HepG2 (cell line): Measurements from ENCODE around the gene SCGB1D1. TPM values are rescaled to one million over a fixed set of nuclear protein-coding genes. Genes with fewer than 3 reads are reported as not detected.

ENCODE experiments used
- ATAC-seq: fragments of 200-7000 bp; cut with Tn5 transposase; 3 replicates; pipeline ENCODE4 v1.9.1; 2020; ENCODE audit warnings: mild to moderate bottlenecking, moderate library complexity
- BruUV-seq: library from RNA; stranded (reverse); fragments of 400-500 nt; replicated peaks from 2 replicates; lab custom pipeline; 2021; lab: Mats Ljungman, UMichigan
- CTCF ChIA-PET: fragments of 300-600 bp; formaldehyde crosslinking; extraction: SDS; loops from one replicate; lab custom pipeline; 2021; ENCODE audit warnings: low total read pairs, inconsistent platforms, low intra/inter-chr PET ratio; lab: Yijun Ruan, JAX
- POLR2A ChIA-PET: fragments of 350-600 bp; sonication (Branson Sonifier 250); formaldehyde crosslinking; loops from one replicate; lab custom pipeline; 2020; ENCODE audit warnings: antibody characterized with exemption, inconsistent platforms; lab: Yijun Ruan, JAX
- DNase-seq: peaks from one replicate; pipeline ENCODE4 v3.0.0-alpha.2; 2015; ENCODE audit warnings: low spot score
- FAIRE-seq: peaks from 3 replicates; lab custom pipeline; 2011; peaks lifted over from hg19 to GRCh38; lab: Jason Lieb, UNC
- H2AFZ ChIP-seq: one replicate; pipeline ENCODE4 v1.6.1; 2011; ENCODE audit warnings: low read length, inconsistent platforms
- H3K27ac ChIP-seq: fragments of 300-600 bp; 3 replicates; pipeline ENCODE4 v1.8.0; 2011; ENCODE audit warnings: mixed run types, mild to moderate bottlenecking, mixed read lengths, low read length, inconsistent platforms; ENCODE audit not compliant: insufficient read depth; ENCODE audit errors: extremely low read length
- H3K27me3 ChIP-seq, 2 experiments: fragments of 200-600 bp in 1 of 2; 2 replicates in 1 of 2; 3 replicates in 1 of 2; pipeline versions ENCODE4 v1.6.0 to v1.8.0; 2011; ENCODE audit warnings: low read length in 2 of 2, mild to moderate bottlenecking in 2 of 2, moderate library complexity in 2 of 2, inconsistent platforms in 1 of 2; ENCODE audit not compliant: insufficient read depth in 2 of 2, control insufficient read depth in 1 of 2
- H3K36me3 ChIP-seq, 2 experiments: fragments of 200-600 bp in 1 of 2; replicated peaks in 1 of 2; 2 replicates in 1 of 2; 3 replicates in 1 of 2; pipeline versions ENCODE4 v1.5.1 to v1.8.0; 2011; ENCODE audit warnings: low read length in 2 of 2, inconsistent platforms in 1 of 2; ENCODE audit not compliant: insufficient read depth in 2 of 2, control insufficient read depth in 1 of 2
- H3K4me1 ChIP-seq: 2 replicates; pipeline ENCODE4 v1.5.1; 2012; ENCODE audit warnings: low read length, inconsistent platforms; ENCODE audit not compliant: insufficient read depth
- H3K4me2 ChIP-seq: 2 replicates; pipeline ENCODE4 v1.6.0; 2011; ENCODE audit warnings: low read depth, low read length, inconsistent platforms
- H3K4me3 ChIP-seq, 3 experiments: fragments of 200-600 bp in 1 of 3; sonication (generic), shearing (Covaris generic) in 1 of 3; replicated peaks in 1 of 3; 2 replicates each; pipeline ENCODE4 v1.5.1; 2011 to 2016; ENCODE audit warnings: low read length in 3 of 3, inconsistent platforms in 2 of 3, low read depth in 2 of 3, mild to moderate bottlenecking in 2 of 3, control low read depth in 1 of 3, mixed read lengths in 1 of 3; ENCODE audit not compliant: insufficient read depth in 1 of 3
- H3K79me2 ChIP-seq: one replicate; pipeline ENCODE4 v1.6.1; 2011; ENCODE audit warnings: low read length, inconsistent platforms; ENCODE audit not compliant: insufficient read depth
- H3K9ac ChIP-seq: 2 replicates; pipeline ENCODE4 v1.6.0; 2011; ENCODE audit warnings: mild to moderate bottlenecking, low read depth, low read length, inconsistent platforms; ENCODE audit not compliant: insufficient read depth
- H3K9me3 ChIP-seq: 2 replicates; pipeline ENCODE4 v1.5.1; 2012; ENCODE audit warnings: mild to moderate bottlenecking, low read length
- H4K20me1 ChIP-seq: 2 replicates; pipeline ENCODE4 v1.6.0; 2011; ENCODE audit warnings: inconsistent platforms, mild to moderate bottlenecking, low read length, moderate library complexity; ENCODE audit not compliant: insufficient read depth
- AKAP8 ChIP-seq: sonication (generic); formaldehyde crosslinking; IDR thresholded peaks from 2 replicates; pipeline ENCODE4 v1.5.1; 2020; ENCODE audit warnings: mild to moderate bottlenecking, missing genetic modification reagents
- CTCF ChIP-seq: sonication (generic); formaldehyde crosslinking; IDR thresholded peaks from 2 replicates; pipeline ENCODE4 v1.5.0; 2020; ENCODE audit warnings: mild to moderate bottlenecking, missing genetic modification reagents, moderate library complexity
- DNMT3B ChIP-seq: conservative IDR thresholded peaks from 2 replicates; pipeline ENCODE4 v1.6.1; 2016; ENCODE audit warnings: missing biosample characterization, control low read depth
- HNRNPK ChIP-seq: fragments of 200-400 bp; formaldehyde crosslinking; IDR thresholded peaks from 2 replicates; pipeline ENCODE4 v1.6.1; 2018; ENCODE audit warnings: low read length, low read depth, moderate library complexity, mild to moderate bottlenecking; ENCODE audit not compliant: poor library complexity, severe bottlenecking
- PITX1 ChIP-seq: sonication (generic); formaldehyde crosslinking; IDR thresholded peaks from 2 replicates; pipeline ENCODE4 v1.5.1; 2020; ENCODE audit warnings: mild to moderate bottlenecking, missing genetic modification reagents
- RXRB ChIP-seq: IDR thresholded peaks from 2 replicates; pipeline ENCODE4 v1.6.1; 2016; ENCODE audit warnings: borderline replicate concordance, missing genetic modification reagents, missing compliant biosample characterization
- SNRNP70 ChIP-seq: fragments of 200-400 bp; formaldehyde crosslinking; IDR thresholded peaks from 2 replicates; pipeline ENCODE4 v1.6.1; 2017; ENCODE audit warnings: mild to moderate bottlenecking, low read depth, low read length, moderate library complexity
- SOX13 ChIP-seq, 3 experiments: fragments of 450-650 bp in 1 of 3; sonication (generic) in 1 of 3; formaldehyde crosslinking in 1 of 3; IDR thresholded peaks in 2 of 3; conservative IDR thresholded peaks in 1 of 3; 2 replicates each; pipeline versions ENCODE4 v1.5.0 to v1.6.1; 2016 to 2020; ENCODE audit warnings: antibody characterized with exemption in 1 of 3, mild to moderate bottlenecking in 1 of 3, missing compliant biosample characterization in 1 of 3, missing genetic modification reagents in 1 of 3, moderate library complexity in 1 of 3
- TFDP1 ChIP-seq: IDR thresholded peaks from 2 replicates; pipeline ENCODE4 v1.6.1; 2016; ENCODE audit warnings: missing compliant biosample characterization, missing genetic modification reagents, borderline replicate concordance
- U2AF1 ChIP-seq: fragments of 200-400 bp; formaldehyde crosslinking; optimal IDR thresholded peaks from 2 replicates; pipeline ENCODE3; 2017; ENCODE audit warnings: mild to moderate bottlenecking, low read depth, low read length
- ZBTB43 ChIP-seq: sonication (generic); formaldehyde crosslinking; conservative IDR thresholded peaks from 2 replicates; pipeline ENCODE4 v1.4.0; 2020; ENCODE audit warnings: missing genetic modification reagents
- ZNF280B ChIP-seq: sonication (generic); formaldehyde crosslinking; IDR thresholded peaks from 2 replicates; pipeline ENCODE4 v1.5.0; 2020; ENCODE audit warnings: missing genetic modification reagents, mild to moderate bottlenecking, borderline replicate concordance
- ZNF547 ChIP-seq: sonication (generic); formaldehyde crosslinking; IDR thresholded peaks from 2 replicates; pipeline ENCODE4 v1.5.1; 2020; ENCODE audit warnings: mild to moderate bottlenecking, missing genetic modification reagents
- ZNF776 ChIP-seq: sonication (generic); formaldehyde crosslinking; IDR thresholded peaks from 2 replicates; pipeline ENCODE4 v1.4.0; 2020; ENCODE audit warnings: mild to moderate bottlenecking, missing genetic modification reagents
- ZNF788 ChIP-seq: sonication (generic); formaldehyde crosslinking; IDR thresholded peaks from 2 replicates; pipeline ENCODE4 v1.5.0; 2020; ENCODE audit warnings: mild to moderate bottlenecking, missing genetic modification reagents, borderline replicate concordance
- WGBS: methylation state at CpG from one replicate; pipeline ENCODE4 v1.1.6; 2017; ENCODE audit warnings: low lambda C conversion rate; 5-methylcytosine and 5-hydroxymethylcytosine counted together
- in situ Hi-C: cut with HindIII; loops from 2 replicates; pipeline ENCODE4 v1.10.0; 2017; ENCODE audit warnings: low pct_unique_long_range_greater_than_20kb; ENCODE audit not compliant: extremely low pct_ligation_motif_present
- intact Hi-C: fragments of 100-400 bp; cut with micrococcal nuclease; formaldehyde crosslinking; loops from one replicate; pipeline ENCODE4 v1.10.0; 2022; ENCODE audit not compliant: unreplicated experiment
- polyA plus RNA-seq, 8 experiments: library from polyadenylated mRNA; depleted of rRNA in 3 of 8; stranded (reverse) in 7 of 8; unstranded in 1 of 8; fragments of >200 nt; fragmentation: Illumina TruSeq in 4 of 8; extraction: Trizol in 4 of 8; gene quantifications; 2 replicates each; pipeline versions ENCODE4 v1.2.1 to v1.2.3, GENCODE V29; 2011 to 2016; ENCODE audit warnings: low read depth in 4 of 8, missing spikeins in 1 of 8, mixed read lengths in 1 of 8; ENCODE audit not compliant: insufficient read depth in 1 of 8
- total RNA-seq, 5 experiments: library from RNA; depleted of rRNA; stranded (reverse); fragments of >200 nt; fragmentation: Illumina TruSeq; extraction: Trizol; gene quantifications; 2 replicates each; pipeline ENCODE4 v1.2.3, GENCODE V29; 2016; ENCODE audit warnings: low read depth in 1 of 5

SCGB1D1 gene
- total and polyA plus RNA-seq, 2 of the 13 experiments (the other 11 are each of a cell fraction or from before 2014, with no cell fraction given), result not detected

- TF ChIP-seq CTCF (CRISPR knock-in tag), result peak; percentile 66
Measured at GRCh38 chr11:62217191-62217748, 27.3 kb downstream of the SCGB1D1 start (continued).

- Histone ChIP-seq H3K4me3 (no peak overlapping the region), H3K27ac (no peak overlapping the region), H3K9ac (no peak overlapping the region), H3K9me3 (peaks cover 27% of the 10 kb centered on the region), H3K79me2 (no peaks in the 10 kb centered on the region), H4K20me1 (no peaks in the 10 kb centered on the region), H2AFZ (no peak overlapping the region), H3K4me1 (no peaks in the 10 kb centered on the region), H3K36me3 (no peaks in the 10 kb centered on the region), H3K27me3 (no peaks in the 10 kb centered on the region; a peak in 1 of 5 replicates), H3K4me2 (no peak overlapping the region)
- ATAC-seq, result no peak
- FAIRE-seq, result no peak
- intact Hi-C loops, result no loop called here
- WGBS, result 67% methylated on average over 3 of the region's 3 CpGs
- CTCF ChIA-PET, result no interaction called here
- in situ Hi-C loops, result no loop called here
- no TSS peak for BruUV-seq
- POLR2A ChIA-PET, result no interaction called here
- no peak for DNase-seq
- no peak for TF ChIP-seq RXRB
- TF ChIP-seq DNMT3B (CRISPR knock-in tag), result no peak
- TF ChIP-seq PITX1 (CRISPR knock-in tag), result no peak
- no peak for TF ChIP-seq ZNF776 (CRISPR knock-in tag)
- TF ChIP-seq ZNF547, result no peak
- TF ChIP-seq ZNF788 (CRISPR knock-in tag), result no peak
- no peak for TF ChIP-seq TFDP1 (CRISPR knock-in tag)
- TF ChIP-seq SOX13 (IDR thresholded peaks at IDR 0.05), result no peak
- TF ChIP-seq SOX13 (CRISPR knock-in tag; conservative IDR thresholded peaks at IDR 0.05 in 1 of 2, IDR thresholded peaks at IDR 0.05 in 1 of 2), result no peak
- no peak for TF ChIP-seq SNRNP70
- TF ChIP-seq ZBTB43 (CRISPR knock-in tag), result no peak
- no peak for TF ChIP-seq AKAP8 (CRISPR knock-in tag)
- TF ChIP-seq U2AF1, result no peak
- no peak for TF ChIP-seq HNRNPK
- no peak for TF ChIP-seq ZNF280B
Measured at GRCh38 chr11:62221498-62221897, 31.5 kb downstream of the SCGB1D1 start.
